Astrocyte of the hippocampus (primary cell): ENCODE measurements around the gene SLC1A5.
A peak's percentile ranks its signal among the peaks of the same experiment; 100 is the strongest.
"Not testable (repeated sequence)": the region's sequence is repeated elsewhere in the genome, so short reads cannot be mapped to it uniquely, and the experiment has no call there.

Experiments used
- DNase-seq: peaks from one replicate; pipeline ENCODE4 v3.0.0; 2011; ENCODE audit warnings: low read depth, low spot score

SLC1A5 gene

GRCh38 chr19:46788262-46788967, at the start of gene SLC1A5:
TSS of gene SLC1A5 (minus strand) at chr19:46788594. CDS start at chr19:46787965, 629 bp downstream.
- peak; percentile 97 for DNase-seq

GRCh38 chr19:46838160-46838559, 49.8 kb upstream of the SLC1A5 start:
- DNase-seq, result no peak

- no peak for DNase-seq
These were observed 46.6 kb upstream of the SLC1A5 start for GRCh38 chr19:46834984-46835383.

GRCh38 chr19:46834121-46834520, 45.7 kb upstream of the SLC1A5 start:
- DNase-seq, result no peak

- DNase-seq, result no peak
These were observed 42.5 kb upstream of the SLC1A5 start for GRCh38 chr19:46830864-46831263.

GRCh38 chr19:46828484-46828883, 40.1 kb upstream of the SLC1A5 start:
- DNase-seq, result no peak

GRCh38 chr19:46825731-46826055, 37.3 kb upstream of the SLC1A5 start:
- no peak for DNase-seq

- DNase-seq, result no peak
These were observed 36.7 kb upstream of the SLC1A5 start for GRCh38 chr19:46824890-46825730.

GRCh38 chr19:46823049-46823448, 34.7 kb upstream of the SLC1A5 start:
- no peak for DNase-seq

- not testable (repeated sequence) for DNase-seq
These were observed 34.0 kb upstream of the SLC1A5 start for GRCh38 chr19:46822410-46822787.

- DNase-seq, result no peak
These were observed 33.4 kb upstream of the SLC1A5 start for GRCh38 chr19:46821512-46822409.

- DNase-seq, result no peak
These were observed 30.4 kb upstream of the SLC1A5 start for GRCh38 chr19:46818812-46819211.

GRCh38 chr19:46815833-46816627, 27.6 kb upstream of the SLC1A5 start:
- no peak for DNase-seq

- peak; percentile 60 for DNase-seq
These were observed 25.5 kb upstream of the SLC1A5 start for GRCh38 chr19:46813839-46814358.

GRCh38 chr19:46812977-46813838, 24.8 kb upstream of the SLC1A5 start:
- DNase-seq, result no peak

- no peak for DNase-seq
These were observed 21.3 kb upstream of the SLC1A5 start for GRCh38 chr19:46809534-46810272.

- DNase-seq, result no peak
These were observed 18.3 kb upstream of the SLC1A5 start for GRCh38 chr19:46806656-46807055.

GRCh38 chr19:46804432-46804831, 16.0 kb upstream of the SLC1A5 start:
- not testable (repeated sequence) for DNase-seq

GRCh38 chr19:46803555-46803954, 15.2 kb upstream of the SLC1A5 start:
- no peak for DNase-seq
